Kidney epithelial cell (primary cell): Measurements from ENCODE around the gene SLC16A10. TPM values are rescaled to one million over a fixed set of nuclear protein-coding genes. Genes with fewer than 3 reads are reported as not detected.
"Not testable (repeated sequence)": the region's sequence is repeated elsewhere in the genome, so short reads cannot be mapped to it uniquely, and the experiment has no call there.

Source experiments
- DNase-seq: peaks from one replicate; pipeline ENCODE4 v3.0.0-alpha.2; 2010; ENCODE audit warnings: low read depth
- H3K27me3 ChIP-seq: 2 replicates; pipeline ENCODE4 v1.6.0; 2011; ENCODE audit warnings: low read length; ENCODE audit not compliant: control insufficient read depth, insufficient read depth
- H3K36me3 ChIP-seq: 2 replicates; pipeline ENCODE4 v1.5.1; 2011; ENCODE audit warnings: low read length; ENCODE audit not compliant: control insufficient read depth, insufficient read depth
- H3K4me3 ChIP-seq: 2 replicates; pipeline ENCODE4 v1.5.1; 2011; ENCODE audit warnings: low read depth, mild to moderate bottlenecking, control low read depth, low read length
- CTCF ChIP-seq: IDR thresholded peaks from 2 replicates; pipeline ENCODE4 v1.5.1; 2011; ENCODE audit warnings: mild to moderate bottlenecking, moderate library complexity, low read length, control low read depth, inconsistent platforms; ENCODE audit not compliant: insufficient read depth, poor library complexity, severe bottlenecking
- total RNA-seq: library from RNA; depleted of rRNA; stranded (reverse); fragments of >200 nt; gene quantifications from 2 replicates; pipeline ENCODE4 v1.2.3, GENCODE V29; 2015

The SLC16A10 gene
- total RNA-seq, 1 donor from 2014 or later = 1.0 TPM

GRCh38 chr6:111201244-111201554 lies 113.9 kb downstream of the SLC16A10 start:
- DNase-seq = no peak
- Histone ChIP-seq H3K4me3 (no peak overlapping the region), H3K36me3 (no peaks in the 10 kb centered on the region), H3K27me3 (no peaks in the 10 kb centered on the region)
- TF ChIP-seq CTCF = no peak

GRCh38 chr6:111201764-111202163 lies 114.5 kb downstream of the SLC16A10 start:
- Histone ChIP-seq H3K27me3 (no peaks in the 10 kb centered on the region), H3K4me3 (no peak overlapping the region)
- no peak for DNase-seq

GRCh38 chr6:111203539-111203938 lies 116.2 kb downstream of the SLC16A10 start:
- not testable (repeated sequence) for H3K4me3 ChIP-seq, DNase-seq, H3K36me3 ChIP-seq, H3K27me3 ChIP-seq

More at GRCh38 chr6:111201764-111202163, 114.5 kb downstream of the SLC16A10 start:
- no peak for TF ChIP-seq CTCF
- H3K36me3 ChIP-seq = no peaks in the 10 kb centered on the region

GRCh38 chr6:111204305-111204704 lies 117.0 kb downstream of the SLC16A10 start:
- H3K4me3 ChIP-seq = no peak overlapping the region
- H3K27me3 ChIP-seq = no peaks in the 10 kb centered on the region
- no peak for TF ChIP-seq CTCF
- DNase-seq = no peak
- H3K36me3 ChIP-seq = no peaks in the 10 kb centered on the region

GRCh38 chr6:111204881-111205280 lies 117.6 kb downstream of the SLC16A10 start:
- Histone ChIP-seq H3K4me3 (no peak overlapping the region), H3K27me3 (no peaks in the 10 kb centered on the region), H3K36me3 (no peaks in the 10 kb centered on the region)
- no peak for TF ChIP-seq CTCF
- no peak for DNase-seq

- no peak for TF ChIP-seq CTCF
Measured at GRCh38 chr6:111205502-111205901, 118.2 kb downstream of the SLC16A10 start.

More at GRCh38 chr6:111205502-111205901, 118.2 kb downstream of the SLC16A10 start:
- Histone ChIP-seq H3K36me3 (no peaks in the 10 kb centered on the region), H3K27me3 (no peaks in the 10 kb centered on the region), H3K4me3 (no peak overlapping the region)
- no peak for DNase-seq
